GM21447 (cell line): ENCODE data around the gene CYP4F22.
"Not testable (repeated sequence)": the region's sequence is repeated elsewhere in the genome, so short reads cannot be mapped to it uniquely, and the experiment has no call there.

Experiments used
- ATAC-seq: cut with Tn5 transposase; IDR thresholded peaks from one replicate; pipeline ENCODE4 v1.9.1; 2021; ENCODE audit not compliant: unreplicated experiment

Gene CYP4F22

DNA sequence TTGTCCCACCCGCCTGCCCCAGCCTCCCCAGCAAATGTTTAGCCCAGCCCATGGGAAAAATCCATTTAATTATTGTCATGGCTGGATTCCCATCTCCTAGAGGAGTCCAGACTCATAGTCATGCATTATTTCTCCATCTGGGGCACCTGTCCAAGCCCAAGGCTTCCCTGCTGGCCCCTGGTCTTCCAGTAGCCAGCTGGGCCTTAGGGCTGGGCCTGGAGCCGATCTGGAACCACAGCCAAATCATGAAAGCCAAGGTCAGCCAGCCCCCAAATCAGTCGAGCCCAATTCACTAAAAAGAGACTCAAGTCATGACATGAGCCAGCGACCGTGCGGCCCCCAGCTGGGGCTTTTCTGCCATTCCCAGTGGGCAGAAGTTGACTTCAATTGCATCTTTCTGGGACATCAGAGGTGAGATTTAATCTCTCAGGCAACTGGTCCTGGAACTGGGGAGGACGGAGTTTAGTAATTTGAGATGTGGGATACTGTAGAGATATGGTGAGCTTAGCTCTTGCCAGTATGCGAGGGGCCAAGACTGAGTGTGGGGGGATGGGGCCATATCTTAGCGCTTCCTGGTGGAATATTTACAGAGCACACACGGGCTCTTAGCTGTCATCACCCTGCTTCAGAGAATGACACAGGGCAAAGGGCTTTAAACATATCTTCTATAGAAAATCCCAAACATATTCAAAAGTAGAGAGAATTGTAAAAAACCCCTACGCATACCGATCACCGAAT is 19.7 kb upstream of the CYP4F22 start:
- no peak for ATAC-seq

DNA sequence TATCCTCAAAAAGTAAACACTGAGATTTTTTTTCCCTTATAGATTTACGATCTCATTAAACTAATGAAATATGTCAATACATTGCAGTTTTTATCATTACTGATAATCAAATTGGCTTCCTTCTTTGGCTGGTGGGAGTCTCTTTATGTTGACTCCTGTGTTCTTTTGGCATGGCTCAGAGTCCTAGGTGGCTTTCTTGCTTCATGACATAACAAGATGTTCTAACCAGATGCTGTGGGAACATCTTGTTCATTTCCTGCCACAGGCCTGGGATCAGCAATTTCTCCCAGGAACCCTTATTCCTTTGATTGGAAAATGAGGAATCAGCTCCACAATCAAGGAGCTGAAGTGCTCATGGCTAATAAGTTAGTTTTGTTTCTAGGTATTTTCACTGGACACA is 13.2 kb upstream of the CYP4F22 start:
- no peak for ATAC-seq

DNA sequence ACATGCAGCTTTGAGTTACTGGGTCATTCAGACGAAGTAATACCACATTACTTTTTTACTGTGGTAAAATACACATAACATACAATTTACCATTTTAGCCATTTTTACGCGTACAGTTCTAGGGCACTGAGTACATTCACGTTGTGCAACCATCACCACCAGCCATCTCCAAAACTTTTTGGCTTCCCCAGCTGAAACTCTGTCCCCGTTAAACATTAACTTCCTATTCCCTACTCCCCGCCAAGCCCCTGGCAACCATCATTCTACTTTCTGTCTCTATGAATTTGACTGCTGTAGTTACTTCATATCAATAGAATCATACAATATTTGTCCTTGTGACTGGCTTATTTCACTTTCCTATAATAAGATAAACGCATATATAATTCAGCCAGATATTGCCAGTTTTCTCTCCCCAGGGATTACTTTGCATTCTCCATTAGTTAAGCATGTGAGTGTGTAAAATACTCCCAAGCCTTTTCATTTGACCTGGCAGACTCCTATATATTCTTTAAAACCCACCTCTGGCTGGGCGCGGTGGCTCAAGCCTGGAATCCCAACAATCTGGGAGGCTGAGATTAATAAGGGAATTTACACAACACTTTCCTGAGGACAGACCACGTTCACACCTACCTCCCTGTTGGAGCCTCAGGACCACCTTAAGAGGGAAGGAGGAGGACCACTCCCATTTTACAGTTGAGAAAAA is 10.0 kb upstream of the CYP4F22 start:
- no peak for ATAC-seq

DNA sequence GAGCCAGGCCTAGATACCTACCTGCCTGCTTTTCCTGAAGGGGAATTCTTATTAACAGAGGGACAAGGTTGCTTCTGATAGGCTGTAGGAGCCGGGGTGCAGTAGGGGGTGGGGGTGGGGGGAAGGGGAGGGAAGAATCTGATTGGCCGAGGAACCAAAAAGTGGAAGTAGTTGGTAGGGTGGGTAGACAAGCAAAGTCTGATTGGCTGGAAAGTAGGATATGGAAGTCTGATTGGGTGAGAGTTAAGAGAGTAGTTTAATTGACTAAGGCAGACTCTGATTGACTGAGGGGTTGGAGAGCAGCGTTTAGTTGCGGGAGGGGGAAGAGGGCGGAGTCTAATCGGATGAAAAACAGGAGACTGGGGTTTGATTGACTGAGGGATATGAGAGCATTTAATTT is 9.4 kb upstream of the CYP4F22 start:
- no peak for ATAC-seq

DNA sequence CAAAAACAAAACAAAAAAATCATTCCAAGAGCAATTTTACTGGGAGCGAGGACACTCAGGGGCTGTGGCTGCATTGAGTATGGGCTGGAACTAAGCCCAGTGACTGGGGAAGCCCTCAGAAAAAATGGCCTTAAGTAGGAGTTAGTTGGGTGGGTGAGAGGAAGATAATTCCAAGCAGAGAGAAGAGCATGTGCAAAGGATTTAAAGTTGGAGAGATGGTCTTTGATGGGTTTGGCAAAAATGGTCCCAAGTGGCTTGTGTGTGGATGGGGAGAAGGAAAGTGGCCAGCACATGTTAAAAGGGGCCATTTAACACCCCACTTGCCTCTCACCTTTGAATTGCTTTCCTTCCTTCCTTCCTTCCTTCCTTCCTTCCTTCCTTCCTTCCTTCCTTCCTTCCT is 6.7 kb upstream of the CYP4F22 start:
- no peak for ATAC-seq

DNA sequence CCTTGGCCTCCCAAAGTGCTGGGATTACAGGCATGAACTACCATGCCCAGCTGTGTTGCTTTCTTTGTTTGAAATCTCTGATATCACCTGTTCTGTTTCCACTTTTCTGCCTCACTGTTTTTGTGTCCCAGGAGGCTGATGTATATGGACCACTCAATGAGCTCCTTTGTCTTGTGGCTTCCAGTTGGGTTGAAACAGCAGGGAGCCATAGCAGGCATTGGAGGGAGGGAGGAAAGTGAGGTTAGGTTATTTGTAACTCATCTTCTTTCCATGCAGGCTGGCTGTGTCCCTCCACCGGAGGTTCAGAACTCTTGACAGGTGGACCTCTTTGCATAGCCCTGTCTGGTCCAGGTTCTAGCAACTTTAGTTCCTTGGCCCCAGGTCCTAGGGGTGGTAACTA is 6.1 kb upstream of the CYP4F22 start:
- no peak for ATAC-seq

DNA sequence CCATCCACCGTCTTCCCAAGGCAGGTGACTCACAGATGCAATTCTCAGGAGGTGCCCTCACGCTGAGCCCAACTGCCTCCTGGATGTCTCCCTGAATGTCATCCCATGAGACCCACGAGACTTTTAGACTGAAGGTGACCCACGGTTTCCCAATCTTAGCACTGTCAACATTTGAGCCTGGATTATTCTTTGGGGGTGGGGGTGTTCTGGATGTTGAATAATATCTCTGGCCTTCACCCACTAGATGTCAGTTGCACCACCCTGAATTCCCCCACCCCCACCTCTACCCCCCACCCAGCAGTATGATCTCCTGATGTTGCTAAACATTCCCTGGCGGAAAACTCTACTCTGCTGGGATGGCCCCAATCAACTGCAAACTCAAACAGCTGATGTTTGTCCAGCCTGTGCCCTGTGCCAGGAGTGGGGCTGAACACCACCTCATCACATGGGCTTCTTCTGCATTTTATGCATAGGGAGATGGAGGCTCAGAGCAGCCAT is 2.2 kb upstream of the CYP4F22 start:
- ATAC-seq: no peak

DNA sequence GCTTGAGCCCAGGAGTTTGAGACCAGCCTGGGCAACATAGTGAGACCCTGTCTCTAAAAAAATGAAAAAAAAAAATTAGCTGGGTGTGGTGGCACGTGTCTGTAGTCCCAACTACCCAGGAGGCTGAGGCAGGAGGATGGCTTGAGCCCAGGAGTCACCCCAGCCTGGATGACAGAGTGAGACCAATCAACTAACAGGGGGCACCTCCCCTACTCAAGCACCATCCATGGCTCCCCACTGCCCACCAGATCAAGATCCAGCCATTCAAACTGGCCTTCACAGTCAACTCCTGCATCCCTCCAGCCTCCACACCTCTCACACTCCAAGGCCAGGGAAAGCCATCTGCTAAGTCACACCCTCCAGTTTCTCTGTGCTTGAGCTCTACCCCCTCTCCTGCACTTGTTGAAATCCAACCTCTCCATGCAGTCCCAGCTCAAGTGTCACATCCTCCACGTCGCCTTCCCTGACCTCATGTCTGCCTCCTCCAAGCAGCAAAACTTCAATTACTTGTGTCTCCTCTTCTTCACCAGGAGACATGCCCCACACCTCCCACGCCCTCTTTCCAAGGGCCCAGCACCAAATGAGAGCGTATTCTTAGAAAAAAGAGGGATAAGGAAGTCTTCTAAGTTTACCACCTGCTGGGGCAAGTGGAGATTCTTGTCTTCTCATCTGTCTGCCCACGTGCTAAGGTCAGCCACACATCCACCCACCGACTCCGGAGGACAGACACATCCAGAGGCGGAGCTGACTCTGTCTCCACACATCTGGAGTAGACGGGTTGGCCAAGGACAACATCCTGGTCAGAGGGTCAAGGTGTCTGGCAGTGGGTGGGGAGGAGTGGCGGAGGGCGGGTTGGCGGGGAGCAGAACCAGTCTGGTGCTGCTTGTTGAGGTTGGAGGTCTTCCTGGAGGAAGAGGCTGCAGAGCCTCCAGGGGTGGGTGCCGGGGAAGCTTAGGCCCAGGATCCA is 974 bp upstream of the CYP4F22 start:
- ATAC-seq: no peak

DNA sequence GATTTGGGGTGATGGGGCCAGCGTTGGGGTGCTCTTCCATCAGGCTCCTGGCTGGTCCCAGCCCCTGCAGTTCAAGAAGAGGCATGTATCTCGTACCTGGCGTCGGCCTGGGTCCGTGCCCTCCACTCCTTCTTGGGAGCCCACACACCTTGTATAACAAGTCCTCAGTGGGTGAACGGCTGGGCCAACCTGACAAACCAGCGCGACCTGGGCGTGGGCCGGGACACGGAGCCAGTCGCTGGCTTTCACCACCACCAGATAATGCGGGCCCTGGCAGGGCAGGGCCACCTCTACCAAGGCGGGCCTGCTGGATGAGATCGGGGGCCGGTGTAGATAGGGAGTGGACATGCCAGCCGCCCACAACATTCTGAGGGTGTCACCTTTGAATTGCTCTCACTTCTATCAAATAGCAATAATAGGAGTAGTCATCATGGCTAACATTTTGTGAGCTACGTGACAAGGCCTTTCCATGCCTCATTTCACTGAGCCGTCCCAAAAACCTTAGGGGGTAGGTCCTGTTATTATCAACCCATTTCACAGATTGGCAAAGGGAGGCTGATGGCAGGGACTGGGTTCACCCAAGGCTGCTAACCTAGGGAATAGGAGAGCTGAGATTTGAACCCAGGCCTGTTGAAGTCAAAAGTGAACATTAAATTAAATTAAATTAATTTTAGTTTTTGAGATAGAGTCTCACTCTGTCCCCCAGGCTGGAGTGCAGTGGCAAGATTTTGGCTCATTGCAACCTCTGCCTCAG is 3.5 kb downstream of the CYP4F22 start:
- ATAC-seq: no peak

DNA sequence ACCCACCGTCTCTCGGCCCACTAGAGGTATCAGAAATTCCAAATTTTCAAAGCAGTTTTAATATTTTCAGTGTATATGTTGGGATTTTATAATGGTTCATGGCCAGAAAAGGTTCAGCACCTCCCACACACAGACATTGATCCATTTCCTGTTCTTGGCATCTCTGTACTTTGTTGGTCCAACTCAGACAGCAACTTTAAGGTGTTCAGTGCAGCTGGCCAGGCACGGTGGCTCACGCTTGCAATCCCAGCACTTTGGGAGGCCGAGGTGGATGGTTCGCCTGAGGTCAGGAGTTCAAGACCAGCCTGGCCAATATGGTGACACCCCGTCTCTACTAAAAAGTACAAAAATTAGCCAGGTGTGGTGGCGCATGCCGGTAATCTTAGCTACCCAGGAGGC is 6.9 kb downstream of the CYP4F22 start:
- ATAC-seq: not testable (repeated sequence)

DNA sequence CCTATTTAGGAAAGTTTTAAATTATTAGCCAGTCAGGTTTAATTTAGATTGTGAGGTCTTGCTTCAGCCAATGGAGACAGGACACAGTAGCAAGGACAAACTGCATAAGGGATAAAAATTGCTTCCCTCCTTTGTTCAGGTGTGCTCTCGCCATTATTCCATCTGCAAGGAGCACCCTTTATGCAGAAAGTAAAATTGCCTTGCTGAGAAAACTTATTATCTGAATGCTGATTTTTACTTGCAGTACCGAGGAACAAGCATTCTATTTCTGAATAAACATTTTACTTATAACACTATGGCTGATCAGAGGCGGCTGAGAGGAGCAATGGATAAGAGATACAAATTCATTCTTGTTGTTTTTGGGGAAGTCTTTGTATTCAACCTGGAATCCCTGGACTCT is 8.0 kb downstream of the CYP4F22 start:
- no peak for ATAC-seq

DNA sequence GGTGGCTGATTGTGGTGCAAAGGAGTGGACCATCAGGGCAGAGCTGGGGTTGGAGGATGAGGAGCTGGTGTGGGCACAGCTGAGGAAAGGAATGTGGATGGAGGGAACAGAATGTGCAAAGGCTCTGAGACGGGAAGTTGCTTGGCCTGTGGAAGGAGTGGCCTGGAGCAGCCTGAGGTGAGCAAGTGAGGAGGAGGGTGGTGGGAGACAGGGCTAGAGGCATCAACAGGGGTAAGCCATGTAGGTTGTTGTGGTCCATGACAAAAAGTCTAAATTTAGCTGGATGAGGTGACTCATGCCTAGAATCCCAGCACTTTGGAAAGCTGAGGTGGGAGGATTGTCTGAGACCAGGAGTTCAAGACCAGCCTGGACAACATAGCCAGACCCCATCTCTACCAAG is 9.5 kb downstream of the CYP4F22 start:
- ATAC-seq: no peak

DNA sequence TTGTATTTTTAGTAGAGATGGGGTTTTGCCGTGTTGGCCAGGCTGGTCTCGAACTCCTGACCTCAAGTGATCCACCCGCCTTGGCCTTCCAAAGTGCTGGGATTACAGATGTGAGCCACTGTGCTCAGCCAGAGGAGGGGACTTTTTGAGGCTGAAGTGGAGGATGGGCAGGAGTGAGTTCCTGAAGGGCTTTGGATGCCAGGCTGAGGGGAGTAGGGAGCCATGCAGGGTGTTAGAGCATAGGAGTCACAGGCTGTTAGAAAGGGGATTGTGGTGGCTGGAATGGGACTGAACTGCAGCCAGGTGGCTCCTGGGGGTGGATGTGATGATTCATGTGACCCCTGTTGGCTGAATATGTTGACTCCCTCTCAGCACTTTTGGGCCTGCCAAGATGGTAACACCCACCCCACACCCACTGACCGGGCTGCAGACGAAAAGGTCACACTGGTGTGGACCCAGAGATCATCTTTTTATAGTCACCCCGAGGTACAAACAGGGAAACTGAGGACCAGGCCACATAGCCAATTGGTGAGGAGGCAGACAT is 11.2 kb downstream of the CYP4F22 start:
- ATAC-seq: no peak

DNA sequence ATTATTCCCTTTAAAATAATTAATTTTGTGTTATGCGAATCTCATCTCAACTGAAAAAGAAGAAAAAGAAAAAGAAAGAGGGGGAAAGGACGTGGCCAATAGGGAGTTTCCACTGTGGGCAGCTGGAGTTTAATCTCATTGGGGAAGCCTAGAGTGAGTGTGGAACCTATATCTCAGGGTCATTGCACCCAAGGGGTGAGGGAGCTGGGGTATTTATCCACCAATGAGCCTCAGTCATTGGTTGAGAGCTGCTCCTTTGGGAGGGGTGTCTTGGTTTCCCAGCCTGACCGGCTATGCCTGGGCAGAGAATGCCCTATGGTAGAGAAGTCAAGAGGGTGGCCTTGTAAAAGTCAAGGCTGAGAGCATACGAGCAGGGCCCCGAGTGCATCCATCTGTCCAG is 16.5 kb downstream of the CYP4F22 start:
- no peak for ATAC-seq

DNA sequence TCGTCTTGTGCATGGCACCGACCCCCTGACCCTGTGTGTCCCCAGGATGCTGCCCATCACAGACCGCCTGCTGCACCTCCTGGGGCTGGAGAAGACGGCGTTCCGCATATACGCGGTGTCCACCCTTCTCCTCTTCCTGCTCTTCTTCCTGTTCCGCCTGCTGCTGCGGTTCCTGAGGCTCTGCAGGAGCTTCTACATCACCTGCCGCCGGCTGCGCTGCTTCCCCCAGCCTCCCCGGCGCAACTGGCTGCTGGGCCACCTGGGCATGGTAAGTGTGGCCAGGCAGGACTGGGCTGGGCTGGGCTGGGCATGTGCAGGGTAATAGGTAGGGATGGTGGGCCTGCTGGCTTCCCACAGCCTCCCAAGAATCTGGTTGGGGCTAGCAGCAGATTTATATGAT is 17.0 kb downstream of the CYP4F22 start:
- ATAC-seq: no peak

DNA sequence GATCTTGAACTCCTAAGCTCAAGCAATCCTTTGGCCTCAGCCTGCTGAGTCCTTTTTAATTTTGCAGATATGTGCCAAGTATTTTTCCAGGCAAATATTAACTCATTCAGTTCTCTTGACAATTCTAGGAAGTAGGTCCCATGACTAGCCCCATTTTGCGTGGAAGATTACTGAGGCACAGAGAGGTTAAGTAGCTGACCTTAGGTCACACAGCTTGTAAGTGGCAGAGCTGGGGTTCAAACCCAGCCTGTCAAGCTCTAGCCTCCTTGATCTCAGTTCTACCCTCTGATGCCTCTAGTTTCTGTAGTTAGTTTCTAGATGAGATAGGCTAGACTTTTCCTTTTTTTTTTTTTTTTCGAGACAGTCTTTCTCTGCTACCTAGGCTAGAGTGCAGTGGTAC is 18.1 kb downstream of the CYP4F22 start:
- ATAC-seq: no peak

DNA sequence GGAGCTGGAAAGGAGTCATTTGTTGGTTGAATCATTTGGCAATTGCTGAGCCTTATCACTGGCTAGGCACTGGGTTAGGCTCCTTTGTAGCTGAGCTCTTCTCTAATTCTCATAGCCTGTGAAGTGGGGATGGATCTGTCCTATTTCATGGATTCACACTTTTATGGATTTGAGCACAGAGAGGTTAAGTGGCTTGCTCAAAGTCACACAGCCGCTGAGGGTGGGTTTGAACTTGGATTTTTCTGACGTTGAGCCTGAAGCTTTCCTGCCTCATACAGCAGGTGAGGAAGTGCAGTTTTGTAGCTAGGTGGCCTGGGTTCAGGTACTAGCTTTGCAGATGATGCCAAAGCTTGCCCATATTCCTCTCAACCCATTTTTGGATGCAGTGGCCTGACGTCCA is 19.4 kb downstream of the CYP4F22 start:
- ATAC-seq: no peak

DNA sequence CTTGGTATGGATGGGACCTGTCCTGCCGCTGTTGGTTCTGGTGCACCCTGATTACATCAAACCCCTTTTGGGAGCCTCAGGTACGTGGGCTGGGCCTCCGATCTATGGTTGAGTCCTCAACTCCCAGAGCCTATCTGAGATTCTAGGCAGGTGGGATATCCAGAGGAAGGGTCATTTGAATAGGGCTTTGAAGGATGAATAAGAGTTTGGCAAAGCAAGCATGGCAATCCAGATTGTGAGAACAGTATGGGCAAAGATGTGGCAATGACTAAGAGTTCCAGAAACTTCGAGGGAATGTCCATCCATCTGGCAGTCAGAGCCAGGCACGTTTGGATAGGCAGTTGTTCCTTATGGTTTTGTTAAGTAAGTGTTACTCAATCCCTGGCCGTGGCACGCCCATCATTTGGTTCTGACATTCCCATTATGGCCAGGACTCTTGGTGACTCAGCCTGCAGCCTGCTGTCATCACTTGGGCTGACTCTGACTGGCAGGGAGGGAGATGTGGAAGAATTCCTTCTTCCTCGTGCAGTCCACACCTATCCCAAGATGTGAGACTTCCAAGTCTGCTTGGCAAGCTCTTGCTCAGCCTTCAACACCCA is 21.5 kb downstream of the CYP4F22 start:
- ATAC-seq: no peak

DNA sequence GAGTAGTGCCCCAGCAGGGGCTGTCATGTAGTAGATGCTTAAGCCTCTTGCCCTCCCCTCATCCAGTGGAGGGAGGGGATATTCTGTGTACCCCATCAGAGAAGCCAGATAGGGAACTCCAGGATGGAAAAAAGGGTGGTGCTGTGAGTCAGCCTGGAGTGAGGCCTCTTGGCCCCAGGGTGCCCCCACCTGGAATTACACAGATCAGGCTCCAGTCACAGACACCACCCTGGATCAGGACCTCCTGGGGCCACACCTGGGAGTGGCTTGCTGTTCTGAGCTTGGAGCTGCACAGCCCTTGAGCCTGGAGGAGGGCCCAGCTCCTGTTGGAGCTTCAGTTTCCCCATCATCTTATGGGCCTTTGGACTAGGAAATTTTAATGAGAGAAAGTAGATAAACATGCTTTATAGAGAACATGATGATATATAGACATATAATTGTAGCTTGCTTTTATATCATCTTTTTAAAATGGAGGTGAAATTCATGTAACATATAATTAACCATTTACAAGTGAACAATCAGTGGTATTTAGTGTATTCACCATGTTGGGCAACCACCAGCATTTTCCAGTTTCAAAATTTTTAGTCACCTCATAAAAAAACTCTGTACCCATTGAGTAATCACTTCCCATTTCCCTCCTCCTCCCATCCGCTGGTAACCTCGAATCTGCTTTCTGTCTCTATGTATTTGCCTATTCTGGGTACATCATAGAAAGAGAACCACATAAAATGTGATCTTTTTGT is 24.6 kb downstream of the CYP4F22 start:
- no peak for ATAC-seq

DNA sequence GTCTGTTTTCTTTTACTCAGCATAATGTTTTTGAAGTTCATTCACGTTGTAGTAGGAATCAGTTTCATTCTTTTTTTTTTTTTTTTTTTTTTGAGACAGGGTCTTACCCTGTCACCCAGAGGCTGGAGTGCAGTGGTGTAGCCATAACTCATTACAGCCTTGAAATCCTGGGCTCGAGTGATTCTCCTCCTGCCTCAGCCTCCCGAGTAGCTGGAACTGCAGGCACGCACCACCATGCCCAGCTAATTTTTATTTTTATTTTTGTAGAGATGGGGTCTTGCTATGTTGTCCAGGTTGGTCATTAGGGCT is 25.2 kb downstream of the CYP4F22 start:
- ATAC-seq: not testable (repeated sequence)
